ENCODE results near the gene SCYGR8.

DNA sequence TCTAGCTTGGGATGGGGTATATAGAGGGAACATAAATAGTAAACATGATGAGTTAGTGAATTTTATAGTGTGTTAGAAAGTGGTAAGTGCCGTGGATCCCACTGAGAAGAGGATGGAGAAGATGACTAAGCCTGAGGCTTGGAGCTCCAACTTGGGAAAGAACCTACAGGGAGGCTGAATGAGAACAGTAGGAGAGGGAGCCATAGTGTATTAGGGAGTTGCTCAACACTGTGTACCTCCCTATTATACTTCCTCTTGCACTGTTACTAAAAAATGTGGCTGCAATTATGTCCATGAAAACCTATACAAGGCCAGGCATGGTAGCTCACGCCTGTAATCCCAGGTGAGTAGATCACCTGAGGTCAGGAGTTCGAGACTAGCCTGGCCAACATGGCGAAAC, 25.0 kb upstream of the SCYGR8 start:
- TF ChIP-seq, protein P1, sequence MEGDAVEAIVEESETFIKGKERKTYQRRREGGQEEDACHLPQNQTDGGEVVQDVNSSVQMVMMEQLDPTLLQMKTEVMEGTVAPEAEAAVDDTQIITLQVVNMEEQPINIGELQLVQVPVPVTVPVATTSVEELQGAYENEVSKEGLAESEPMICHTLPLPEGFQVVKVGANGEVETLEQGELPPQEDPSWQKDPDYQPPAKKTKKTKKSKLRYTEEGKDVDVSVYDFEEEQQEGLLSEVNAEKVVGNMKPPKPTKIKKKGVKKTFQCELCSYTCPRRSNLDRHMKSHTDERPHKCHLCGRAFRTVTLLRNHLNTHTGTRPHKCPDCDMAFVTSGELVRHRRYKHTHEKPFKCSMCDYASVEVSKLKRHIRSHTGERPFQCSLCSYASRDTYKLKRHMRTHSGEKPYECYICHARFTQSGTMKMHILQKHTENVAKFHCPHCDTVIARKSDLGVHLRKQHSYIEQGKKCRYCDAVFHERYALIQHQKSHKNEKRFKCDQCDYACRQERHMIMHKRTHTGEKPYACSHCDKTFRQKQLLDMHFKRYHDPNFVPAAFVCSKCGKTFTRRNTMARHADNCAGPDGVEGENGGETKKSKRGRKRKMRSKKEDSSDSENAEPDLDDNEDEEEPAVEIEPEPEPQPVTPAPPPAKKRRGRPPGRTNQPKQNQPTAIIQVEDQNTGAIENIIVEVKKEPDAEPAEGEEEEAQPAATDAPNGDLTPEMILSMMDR (IDR thresholded peaks at IDR 0.05) = no peak
- no peak for TF ChIP-seq EZH2 (IDR thresholded peaks at IDR 0.05; ENCODE audit: borderline replicate concordance, insufficient read depth, low read depth, low read length, poor library complexity, severe bottlenecking)

Data from B cell (primary cell).